Natural killer cell (primary cell): Measurements from ENCODE around the gene OSCP1. TPM values are rescaled to one million over a fixed set of nuclear protein-coding genes. Genes with fewer than 3 reads are reported as not detected.

Experiments
- ATAC-seq, 3 donors: fragments of 150-1000 bp in 2 of 3; fragments of 200-7000 bp in 1 of 3; cut with Tn5 transposase; 1 replicate in 1 of 3; 2 replicates in 2 of 3; pipeline ENCODE4 v1.10.0; 2021; ENCODE audit warnings: mild to moderate bottlenecking in 2 of 3, moderate library complexity in 2 of 3
- DNase-seq, 2 donors: peaks; one replicate each; pipeline versions ENCODE4 v3.0.0 to v3.0.0-alpha.2; 2013 to 2021; ENCODE audit warnings: mixed read lengths in 1 of 2
- H3K27ac ChIP-seq: one replicate; pipeline ENCODE4 v1.5.1; 2013; ENCODE audit warnings: mild to moderate bottlenecking, low read length
- H3K27me3 ChIP-seq: one replicate; pipeline ENCODE4 v1.6.1; 2013; ENCODE audit warnings: low read length; ENCODE audit not compliant: control insufficient read depth, insufficient read depth
- H3K36me3 ChIP-seq: one replicate; pipeline ENCODE4 v1.6.1; 2013; ENCODE audit warnings: low read length; ENCODE audit not compliant: control insufficient read depth, insufficient read depth
- H3K4me1 ChIP-seq: one replicate; pipeline ENCODE4 v1.6.1; 2013; ENCODE audit warnings: low read length; ENCODE audit not compliant: control insufficient read depth, insufficient read depth
- H3K4me3 ChIP-seq: one replicate; pipeline ENCODE4 v1.5.1; 2013; ENCODE audit warnings: low read length
- H3K9me3 ChIP-seq: one replicate; pipeline ENCODE4 v1.6.1; 2013; ENCODE audit warnings: low read length; ENCODE audit not compliant: control insufficient read depth, insufficient read depth
- H3K27ac Mint-ChIP-seq, 2 donors: one replicate each; pipeline ENCODE4 v1.8.0; 2022; ENCODE audit warnings: mild to moderate bottlenecking in 2 of 2, mixed read lengths in 2 of 2, moderate library complexity in 1 of 2
- H3K27me3 Mint-ChIP-seq, 2 donors: one replicate each; pipeline ENCODE4 v1.8.0; 2022; ENCODE audit warnings: low read depth in 2 of 2, mixed read lengths in 2 of 2
- H3K36me3 Mint-ChIP-seq: one replicate; pipeline ENCODE4 v1.8.0; 2022; ENCODE audit warnings: mixed read lengths
- H3K4me1 Mint-ChIP-seq, 2 donors: one replicate each; pipeline ENCODE4 v1.8.0; 2022; ENCODE audit warnings: mixed read lengths in 2 of 2
- H3K4me3 Mint-ChIP-seq: one replicate; pipeline ENCODE4 v1.8.0; 2022; ENCODE audit warnings: mild to moderate bottlenecking, moderate library complexity, mixed read lengths
- H3K9me3 Mint-ChIP-seq, 2 donors: one replicate each; pipeline ENCODE4 v1.8.0; 2022; ENCODE audit warnings: mixed read lengths in 2 of 2
- WGBS: methylation state at CpG from one replicate; pipeline ENCODE4 v1.1.7; 2013; ENCODE audit warnings: missing lambda C conversion rate; ENCODE audit not compliant: insufficient coverage; 5-methylcytosine and 5-hydroxymethylcytosine counted together
- intact Hi-C: fragments of 100-400 bp; cut with micrococcal nuclease; formaldehyde crosslinking; loops from one replicate; pipeline ENCODE4 v1.14.2; 2022
- total RNA-seq, 4 donors: library from RNA; stranded (reverse); fragments of 120-200 nt in 1 of 4; gene quantifications; one replicate each; pipeline versions ENCODE4 v1.2.3 to v1.2.4, GENCODE V29; 2013 to 2022
- TF ChIP-seq, protein P1 (sequence below): fragments of 200-600 bp; IDR thresholded peaks from one replicate; pipeline ENCODE4 v1.8.0; 2022; ENCODE audit warnings: antibody characterized with exemption

Gene OSCP1
- total RNA-seq, 3 donors from 2014 or later (not counting 1 experiment from before 2014, with no cell fraction given) = 2.3 TPM; not detected in 2

DNA sequence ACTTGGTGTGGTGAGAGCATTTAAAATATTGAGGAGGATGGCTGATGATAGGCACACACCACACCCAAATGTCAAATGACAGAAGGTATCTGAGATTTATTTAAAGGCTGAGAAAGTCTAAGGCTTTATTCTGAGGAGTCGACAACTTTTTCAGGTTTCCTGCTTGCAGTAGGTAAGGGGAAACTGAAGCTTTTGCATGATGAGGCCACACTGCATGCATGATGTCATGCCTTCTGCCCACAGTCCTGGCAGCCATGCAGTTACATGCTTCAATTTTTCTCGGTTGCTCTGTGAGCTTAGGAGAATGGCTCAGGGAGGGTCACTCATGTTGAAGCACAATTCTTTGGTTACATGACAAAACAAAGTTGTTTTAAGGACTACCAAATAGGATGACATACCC is 7.0 kb downstream of the OSCP1 start:
- H3K9me3 Mint-ChIP-seq = no peaks in the 10 kb centered on the region
- Histone ChIP-seq H3K4me3 (no peak overlapping the region), H3K27ac (no peak overlapping the region), H3K9me3 (no peaks in the 10 kb centered on the region), H3K4me1 (no peaks in the 10 kb centered on the region), H3K36me3 (no peaks in the 10 kb centered on the region), H3K27me3 (no peaks in the 10 kb centered on the region)
- 89% methylated on average over 2 of the region's 2 CpGs for WGBS
- no peak overlapping the region for H3K27ac Mint-ChIP-seq
- ATAC-seq (no peak), DNase-seq (no peak)
- H3K27me3 Mint-ChIP-seq = no peaks in the 10 kb centered on the region
- H3K4me1 Mint-ChIP-seq = no peaks in the 10 kb centered on the region
- H3K4me3 Mint-ChIP-seq = no peak overlapping the region
- intact Hi-C loops = no loop called here
- TF ChIP-seq, protein P1, sequence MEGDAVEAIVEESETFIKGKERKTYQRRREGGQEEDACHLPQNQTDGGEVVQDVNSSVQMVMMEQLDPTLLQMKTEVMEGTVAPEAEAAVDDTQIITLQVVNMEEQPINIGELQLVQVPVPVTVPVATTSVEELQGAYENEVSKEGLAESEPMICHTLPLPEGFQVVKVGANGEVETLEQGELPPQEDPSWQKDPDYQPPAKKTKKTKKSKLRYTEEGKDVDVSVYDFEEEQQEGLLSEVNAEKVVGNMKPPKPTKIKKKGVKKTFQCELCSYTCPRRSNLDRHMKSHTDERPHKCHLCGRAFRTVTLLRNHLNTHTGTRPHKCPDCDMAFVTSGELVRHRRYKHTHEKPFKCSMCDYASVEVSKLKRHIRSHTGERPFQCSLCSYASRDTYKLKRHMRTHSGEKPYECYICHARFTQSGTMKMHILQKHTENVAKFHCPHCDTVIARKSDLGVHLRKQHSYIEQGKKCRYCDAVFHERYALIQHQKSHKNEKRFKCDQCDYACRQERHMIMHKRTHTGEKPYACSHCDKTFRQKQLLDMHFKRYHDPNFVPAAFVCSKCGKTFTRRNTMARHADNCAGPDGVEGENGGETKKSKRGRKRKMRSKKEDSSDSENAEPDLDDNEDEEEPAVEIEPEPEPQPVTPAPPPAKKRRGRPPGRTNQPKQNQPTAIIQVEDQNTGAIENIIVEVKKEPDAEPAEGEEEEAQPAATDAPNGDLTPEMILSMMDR = no peak
- no peaks in the 10 kb centered on the region for H3K36me3 Mint-ChIP-seq

DNA sequence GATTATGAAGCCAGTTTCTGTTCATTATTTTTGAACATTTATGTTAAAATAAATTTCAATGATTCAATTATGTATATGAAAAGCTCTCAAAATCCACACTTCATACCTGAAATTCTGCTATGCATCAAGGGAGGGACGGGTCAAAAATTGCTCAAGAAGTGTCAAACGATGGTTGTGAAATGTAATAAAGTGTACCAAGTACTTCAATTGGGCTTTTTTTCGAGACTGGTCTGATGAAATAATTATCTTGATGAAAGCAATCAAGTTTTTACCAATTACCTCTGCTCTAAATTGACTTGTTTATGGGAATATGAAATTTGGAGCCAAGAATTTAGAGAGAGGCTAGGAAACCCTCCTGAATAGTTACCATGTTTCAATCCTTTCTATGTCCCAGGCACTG is 7.9 kb downstream of the OSCP1 start:
- H3K9me3 ChIP-seq = no peaks in the 10 kb centered on the region
- H3K27ac ChIP-seq = no peak overlapping the region
- DNase-seq (no peak), ATAC-seq (no peak)
- Mint-ChIP-seq H3K27me3 (no peaks in the 10 kb centered on the region), H3K4me3 (no peak overlapping the region), H3K27ac (no peak overlapping the region), H3K36me3 (no peaks in the 10 kb centered on the region), H3K9me3 (no peaks in the 10 kb centered on the region), H3K4me1 (no peaks in the 10 kb centered on the region)
- H3K36me3 ChIP-seq = no peaks in the 10 kb centered on the region
- intact Hi-C loops = no loop called here
- H3K27me3 ChIP-seq = no peaks in the 10 kb centered on the region
- no peak overlapping the region for H3K4me3 ChIP-seq
- 84% methylated on average over 3 of the region's 3 CpGs for WGBS
- no peaks in the 10 kb centered on the region for H3K4me1 ChIP-seq
- TF ChIP-seq, protein P1 = no peak

DNA sequence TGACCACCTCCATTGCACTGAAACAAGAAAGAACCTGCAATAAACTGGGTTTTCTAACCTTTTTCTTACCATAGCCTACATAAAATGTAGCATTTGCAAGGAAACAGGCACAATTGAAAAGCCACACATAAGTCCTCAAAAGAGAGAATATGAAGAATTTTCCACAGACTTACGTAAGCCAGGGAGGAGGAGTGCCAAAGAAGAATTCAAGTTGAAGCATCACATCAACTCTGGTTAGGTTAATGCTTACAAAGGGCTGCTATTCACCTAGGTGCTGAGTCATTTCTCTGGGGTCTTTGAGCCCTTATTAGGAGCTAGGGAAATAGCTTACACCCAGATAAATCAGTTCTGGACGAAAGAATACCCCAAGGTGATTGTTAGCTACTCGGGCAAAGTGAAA is 9.6 kb downstream of the OSCP1 start:
- no peaks in the 10 kb centered on the region for H3K27me3 ChIP-seq
- ATAC-seq (no peak), DNase-seq (no peak)
- no peak overlapping the region for H3K27ac ChIP-seq
- H3K4me1 ChIP-seq = no peaks in the 10 kb centered on the region
- H3K9me3 ChIP-seq = no peaks in the 10 kb centered on the region
- intact Hi-C loops = no loop called here
- H3K27ac Mint-ChIP-seq = no peak overlapping the region
- no peak overlapping the region for H3K4me3 ChIP-seq
- no peaks in the 10 kb centered on the region for H3K9me3 Mint-ChIP-seq
- no peaks in the 10 kb centered on the region for H3K36me3 ChIP-seq
- WGBS = 79% methylated on average over 3 of the region's 3 CpGs
- H3K27me3 Mint-ChIP-seq = no peaks in the 10 kb centered on the region
- H3K36me3 Mint-ChIP-seq = no peaks in the 10 kb centered on the region
- TF ChIP-seq, protein P1 = no peak
- no peak overlapping the region for H3K4me3 Mint-ChIP-seq
- H3K4me1 Mint-ChIP-seq = no peaks in the 10 kb centered on the region

DNA sequence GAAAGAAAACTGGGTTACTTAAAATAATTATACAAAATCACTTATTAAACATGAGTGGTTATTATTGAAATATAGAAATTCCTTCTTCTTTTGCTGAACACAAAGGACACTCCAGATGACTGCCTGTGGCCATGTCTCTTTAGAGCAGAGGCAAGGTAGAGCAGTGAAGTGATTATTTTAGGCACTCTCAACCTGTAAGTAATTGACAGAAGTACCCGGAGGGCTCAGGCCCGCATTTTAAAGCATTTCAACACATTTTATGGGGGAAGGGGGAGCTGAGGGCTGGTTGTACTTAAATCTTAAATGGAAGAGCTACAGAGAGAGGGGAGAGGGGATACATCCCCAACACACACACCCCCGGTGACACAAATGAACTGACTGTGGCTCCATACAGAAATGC is 10.2 kb downstream of the OSCP1 start:
- Mint-ChIP-seq H3K27ac (no peak overlapping the region), H3K4me1 (no peaks in the 10 kb centered on the region), H3K27me3 (no peaks in the 10 kb centered on the region), H3K36me3 (no peaks in the 10 kb centered on the region), H3K9me3 (no peaks in the 10 kb centered on the region), H3K4me3 (no peak overlapping the region)
- Histone ChIP-seq H3K36me3 (no peaks in the 10 kb centered on the region), H3K27ac (no peak overlapping the region), H3K4me3 (no peak overlapping the region), H3K27me3 (no peaks in the 10 kb centered on the region), H3K9me3 (no peaks in the 10 kb centered on the region), H3K4me1 (no peaks in the 10 kb centered on the region)
- DNase-seq = no peak
- ATAC-seq = no peak
- intact Hi-C loops = no loop called here
- TF ChIP-seq, protein P1 = no peak
- 78% methylated on average over 3 of the region's 3 CpGs for WGBS
